Uterus (tissue), 4 donors: ENCODE results near the gene MAPT. TPM values are rescaled to one million over a fixed set of nuclear protein-coding genes. Genes with fewer than 3 reads are reported as not detected.

Source experiments
- DNase-seq, 2 donors: peaks; one replicate each; pipeline ENCODE4 v3.0.0-alpha.2; 2019 to 2020
- H3K27ac ChIP-seq, 2 donors: fragments of 200-600 bp; sonication (generic); 1 replicate in 1 of 2; 2 replicates in 1 of 2; pipeline ENCODE4 v1.5.1; 2016 to 2018
- H3K27me3 ChIP-seq, 2 donors: fragments of 200-600 bp; sonication (generic); one replicate each; pipeline ENCODE4 v1.5.1; 2018 to 2019; ENCODE audit warnings: control low read depth in 1 of 2
- H3K36me3 ChIP-seq, 2 donors: fragments of 200-600 bp; sonication (generic); one replicate each; pipeline ENCODE4 v1.5.1; 2019; ENCODE audit warnings: control low read depth in 1 of 2
- H3K4me1 ChIP-seq, 2 donors: fragments of 200-600 bp; sonication (generic); one replicate each; pipeline ENCODE4 v1.5.1; 2018 to 2019; ENCODE audit warnings: control low read depth in 1 of 2
- H3K4me3 ChIP-seq, 2 donors: fragments of 200-600 bp; sonication (generic); 1 replicate in 1 of 2; 2 replicates in 1 of 2; pipeline ENCODE4 v1.5.1; 2018 to 2019; ENCODE audit warnings: mild to moderate bottlenecking in 1 of 2
- H3K9me3 ChIP-seq, 2 donors: fragments of 200-600 bp; sonication (generic); one replicate each; pipeline ENCODE4 v1.5.1; 2019; ENCODE audit warnings: control low read depth in 1 of 2
- CTCF ChIP-seq, 4 experiments: fragments of 200-600 bp in 2 of 4; fragments of 450-650 bp in 2 of 4; sonication (generic) in 2 of 4; IDR thresholded peaks; one replicate each; pipeline ENCODE4 v1.5.1; 2016 to 2019; ENCODE audit warnings: antibody characterized with exemption in 4 of 4, mild to moderate bottlenecking in 2 of 4, moderate library complexity in 1 of 4
- POLR2A ChIP-seq, 2 donors: fragments of 450-650 bp; IDR thresholded peaks; one replicate each; pipeline ENCODE4 v1.6.1; 2016; ENCODE audit warnings: antibody characterized with exemption in 2 of 2, mild to moderate bottlenecking in 1 of 2, moderate library complexity in 1 of 2
- intact Hi-C: fragments of 100-400 bp; cut with DNase I; formaldehyde crosslinking; loops from one replicate; pipeline ENCODE4 v1.15.1; 2023; ENCODE audit warnings: low total_unique reads
- total RNA-seq, 4 donors: library from RNA; depleted of rRNA in 3 of 4; stranded (reverse); fragments of >200 nt in 3 of 4; gene quantifications; one replicate each; pipeline versions ENCODE4 v1.1.0 to v1.2.4, GENCODE V29; 2014 to 2023
- donor health status: DM: yes; HTN: yes; CAD: no.

The MAPT gene
- total RNA-seq, 4 donors from 2014 or later, result 0.26 to 4.1 (median 1.5) TPM; not detected in 1

- no peaks in the 10 kb centered on the region for H3K36me3 ChIP-seq
- no peaks in the 10 kb centered on the region for H3K27me3 ChIP-seq
- intact Hi-C loops, result no loop called here
- H3K9me3 ChIP-seq, result no peaks in the 10 kb centered on the region
- DNase-seq, result no peak
- no peak for TF ChIP-seq POLR2A (IDR thresholded peaks at IDR 0.05)
- TF ChIP-seq CTCF (IDR thresholded peaks at IDR 0.05), result no peak
- no peaks in the 10 kb centered on the region for H3K4me1 ChIP-seq
- no peak overlapping the region for H3K4me3 ChIP-seq
- H3K27ac ChIP-seq, result no peak overlapping the region
These were observed 11.9 kb downstream of the MAPT start for GRCh38 chr17:45906237-45906636.

- no peak overlapping the region for H3K4me3 ChIP-seq
- DNase-seq, result no peak
- no peaks in the 10 kb centered on the region for H3K36me3 ChIP-seq
- no peaks in the 10 kb centered on the region for H3K9me3 ChIP-seq
- no peaks in the 10 kb centered on the region for H3K27me3 ChIP-seq
- TF ChIP-seq CTCF (IDR thresholded peaks at IDR 0.05) (no peak), POLR2A (IDR thresholded peaks at IDR 0.05) (no peak)
- no peaks in the 10 kb centered on the region for H3K4me1 ChIP-seq
- no peak overlapping the region for H3K27ac ChIP-seq
- intact Hi-C loops, result no loop called here
These were observed 12.7 kb downstream of the MAPT start for GRCh38 chr17:45906927-45907622.

- Histone ChIP-seq H3K27me3 (no peaks in the 10 kb centered on the region), H3K36me3 (no peaks in the 10 kb centered on the region), H3K27ac (no peak overlapping the region), H3K4me1 (no peaks in the 10 kb centered on the region), H3K9me3 (no peaks in the 10 kb centered on the region), H3K4me3 (no peak overlapping the region)
- no peak for DNase-seq
- TF ChIP-seq CTCF (IDR thresholded peaks at IDR 0.05) (no peak), POLR2A (IDR thresholded peaks at IDR 0.05) (no peak)
- intact Hi-C loops, result no loop called here
These were observed 13.5 kb downstream of the MAPT start for GRCh38 chr17:45907750-45908395.

GRCh38 chr17:45908460-45908859 is 14.1 kb downstream of the MAPT start:
- no peak for DNase-seq
- H3K36me3 ChIP-seq, result no peaks in the 10 kb centered on the region
- H3K4me3 ChIP-seq, result no peak overlapping the region
- H3K9me3 ChIP-seq, result no peaks in the 10 kb centered on the region
- H3K4me1 ChIP-seq, result no peaks in the 10 kb centered on the region
- TF ChIP-seq CTCF (IDR thresholded peaks at IDR 0.05), result no peak
- TF ChIP-seq POLR2A (IDR thresholded peaks at IDR 0.05), result no peak
- no peaks in the 10 kb centered on the region for H3K27me3 ChIP-seq
- no peak overlapping the region for H3K27ac ChIP-seq
- intact Hi-C loops, result no loop called here

GRCh38 chr17:45908935-45909334 is 14.6 kb downstream of the MAPT start:
- no peak for DNase-seq
- no peaks in the 10 kb centered on the region for H3K4me1 ChIP-seq
- H3K27ac ChIP-seq, result no peak overlapping the region
- H3K4me3 ChIP-seq, result no peak overlapping the region
- no peaks in the 10 kb centered on the region for H3K9me3 ChIP-seq
- H3K36me3 ChIP-seq, result no peaks in the 10 kb centered on the region
- no peak for TF ChIP-seq CTCF (IDR thresholded peaks at IDR 0.05)
- TF ChIP-seq POLR2A (IDR thresholded peaks at IDR 0.05), result no peak
- intact Hi-C loops, result no loop called here
- no peaks in the 10 kb centered on the region for H3K27me3 ChIP-seq
